Measurements from ENCODE around the gene C1orf198.

The C1orf198 gene

GRCh38 chr1:230867903-230868735, at the start of gene C1orf198:
Gene C1orf198, minus strand, starts transcription at chr1:230868521. Its CDS starts 9 bp downstream, at chr1:230868512.
- DNase-seq (ENCODE audit: low read depth in 2 of 2): peak; percentile 30 to 68

GRCh38 chr1:230917284-230918135, 49.2 kb upstream of the C1orf198 start:
- DNase-seq (ENCODE audit: low read depth in 2 of 2): peak; percentile 32 to 64

DNA sequence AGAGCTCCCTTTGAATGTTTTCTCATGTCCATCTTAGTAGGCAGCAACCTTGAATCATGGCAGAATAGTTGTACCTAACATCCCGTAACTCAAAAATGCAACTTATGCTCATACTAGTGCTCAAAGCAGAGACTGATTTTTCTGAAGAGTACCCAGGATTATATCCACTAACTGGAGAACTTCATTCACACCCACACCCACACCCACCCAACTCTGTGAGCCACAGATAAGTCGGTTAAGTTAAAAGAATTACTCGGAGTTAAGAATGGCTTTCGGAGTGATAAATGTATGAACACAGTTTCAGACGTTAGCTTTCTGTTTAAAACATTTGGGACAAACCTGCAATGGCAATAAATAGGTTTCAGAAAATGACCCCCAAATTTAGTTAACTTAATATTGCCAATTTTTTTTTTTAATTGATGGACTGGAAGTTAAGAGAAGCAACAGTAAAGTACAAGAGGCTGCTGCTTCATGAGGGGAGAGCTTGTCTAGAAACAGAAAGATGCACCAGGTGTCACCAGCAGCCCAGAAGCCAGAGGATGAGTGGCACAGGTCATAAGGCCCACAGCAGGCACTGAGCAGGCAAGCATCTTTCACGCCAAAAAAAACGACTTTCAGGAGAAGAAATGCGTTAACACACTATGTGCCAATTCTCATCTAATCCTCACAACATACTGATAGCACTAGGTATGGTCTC, 48.4 kb upstream of the C1orf198 start:
- DNase-seq (ENCODE audit: low read depth in 2 of 2): no peak

- DNase-seq (ENCODE audit: low read depth in 2 of 2): no peak
Measured at GRCh38 chr1:230915078-230915477, 46.8 kb upstream of the C1orf198 start.

GRCh38 chr1:230913496-230913895, 45.2 kb upstream of the C1orf198 start:
- no peak for DNase-seq (ENCODE audit: low read depth in 2 of 2)

DNA sequence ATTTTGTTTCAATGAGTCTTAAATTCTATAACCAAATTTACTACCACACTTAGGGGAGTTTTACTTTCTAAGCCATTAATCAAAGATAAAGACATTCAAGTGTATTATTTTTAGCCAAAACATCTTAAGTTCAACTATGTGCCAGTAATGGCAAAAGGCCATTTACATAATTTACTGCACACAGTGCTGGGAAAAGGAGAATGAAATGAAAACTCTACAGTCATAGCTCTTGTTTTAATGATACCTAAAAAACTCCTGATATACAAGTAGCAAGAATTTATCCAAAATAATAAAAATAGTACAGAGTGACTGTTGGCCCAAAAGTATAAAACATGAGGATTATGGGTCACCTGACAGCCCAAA, 42.4 kb upstream of the C1orf198 start:
- DNase-seq (ENCODE audit: low read depth in 2 of 2): no peak

- no peak for DNase-seq (ENCODE audit: low read depth in 2 of 2)
Measured at GRCh38 chr1:230909974-230910754, 41.8 kb upstream of the C1orf198 start.

- DNase-seq (ENCODE audit: low read depth in 2 of 2): no peak
Measured at GRCh38 chr1:230907472-230908205, 39.3 kb upstream of the C1orf198 start.

DNA sequence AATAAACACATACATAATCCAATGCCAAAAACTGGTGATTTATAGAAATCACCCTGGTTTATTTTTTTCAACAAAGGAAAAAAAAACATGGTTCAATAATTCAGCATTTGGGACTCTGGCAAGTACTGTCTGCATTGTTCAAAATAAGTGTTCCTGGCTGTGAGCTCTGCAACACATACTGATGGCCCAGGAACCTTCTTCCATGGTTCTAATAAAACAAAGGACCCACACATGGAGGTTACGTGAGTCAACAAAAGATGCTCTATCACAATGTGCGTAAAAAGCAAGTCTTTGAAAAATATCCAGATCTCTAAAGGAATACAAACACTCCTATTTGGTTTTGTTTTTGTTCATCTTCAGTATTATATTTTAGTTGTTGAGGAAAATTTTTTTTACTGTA, 37.9 kb upstream of the C1orf198 start:
- no peak for DNase-seq (ENCODE audit: low read depth in 2 of 2)

DNA sequence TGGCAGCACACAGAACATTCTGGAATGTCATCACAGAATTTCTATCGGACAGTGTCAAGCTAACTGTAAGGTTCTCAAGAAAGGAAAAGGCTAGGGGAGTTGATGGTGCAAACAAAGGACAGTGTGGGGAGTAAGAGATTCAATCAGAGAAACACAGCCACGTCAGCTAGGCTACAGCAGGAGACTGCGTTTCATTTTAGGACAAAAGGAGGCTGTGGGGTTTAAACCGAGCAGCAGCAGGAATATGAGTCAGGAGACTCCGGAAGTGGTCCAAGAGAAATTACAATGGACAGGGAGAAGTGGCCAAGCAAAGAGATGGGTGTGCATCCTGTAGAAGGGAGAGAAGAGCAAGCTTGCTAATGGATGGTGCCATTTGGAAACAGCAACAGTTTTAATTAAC, 37.4 kb upstream of the C1orf198 start:
- no peak for DNase-seq (ENCODE audit: low read depth in 2 of 2)

GRCh38 chr1:230902349-230902923, 34.1 kb upstream of the C1orf198 start:
- DNase-seq (ENCODE audit: low read depth in 2 of 2): no peak

- no peak for DNase-seq (ENCODE audit: low read depth in 2 of 2)
Measured at GRCh38 chr1:230901671-230902070, 33.4 kb upstream of the C1orf198 start.

DNA sequence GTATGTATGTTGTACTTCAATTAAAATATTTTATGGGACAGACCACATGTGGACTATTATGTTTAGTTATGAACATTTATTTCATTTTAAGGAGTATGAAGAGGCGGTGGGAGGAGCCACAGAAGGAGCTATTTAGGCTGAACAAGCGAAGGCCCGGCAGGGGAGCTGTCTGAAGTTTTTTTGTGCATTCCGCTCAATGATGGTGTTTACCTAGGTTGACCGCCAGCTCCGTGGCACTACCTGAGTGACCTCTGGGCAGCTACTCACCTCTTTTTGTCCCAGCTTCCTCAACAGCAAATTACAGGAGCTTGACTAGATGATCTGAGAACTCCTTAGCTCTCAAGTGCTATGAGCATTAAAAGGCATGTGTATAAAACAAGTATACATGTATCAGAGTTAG, 32.7 kb upstream of the C1orf198 start:
- no peak for DNase-seq (ENCODE audit: low read depth in 2 of 2)

- no peak for DNase-seq (ENCODE audit: low read depth in 2 of 2)
Measured at GRCh38 chr1:230899841-230900251, 31.5 kb upstream of the C1orf198 start.

DNA sequence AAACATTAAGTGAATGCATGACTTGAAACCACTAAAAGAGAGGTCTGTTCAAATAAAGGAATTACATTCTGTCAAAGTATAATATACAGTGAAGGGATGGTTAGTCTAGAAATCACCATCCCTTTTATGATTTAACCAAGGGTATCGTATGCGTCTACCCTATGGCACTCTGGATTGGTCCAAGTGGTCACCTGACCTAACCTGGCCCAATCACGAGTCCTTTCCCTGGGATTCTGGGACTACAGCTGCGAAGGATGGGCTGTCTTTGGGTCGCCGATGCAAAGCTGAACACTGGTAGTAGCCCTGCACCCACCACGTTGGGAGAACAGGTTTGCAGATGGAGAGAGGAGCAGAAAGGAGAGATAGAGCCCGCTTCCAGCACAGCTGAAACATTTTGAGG, 30.4 kb upstream of the C1orf198 start:
- no peak for DNase-seq (ENCODE audit: low read depth in 2 of 2)

DNA sequence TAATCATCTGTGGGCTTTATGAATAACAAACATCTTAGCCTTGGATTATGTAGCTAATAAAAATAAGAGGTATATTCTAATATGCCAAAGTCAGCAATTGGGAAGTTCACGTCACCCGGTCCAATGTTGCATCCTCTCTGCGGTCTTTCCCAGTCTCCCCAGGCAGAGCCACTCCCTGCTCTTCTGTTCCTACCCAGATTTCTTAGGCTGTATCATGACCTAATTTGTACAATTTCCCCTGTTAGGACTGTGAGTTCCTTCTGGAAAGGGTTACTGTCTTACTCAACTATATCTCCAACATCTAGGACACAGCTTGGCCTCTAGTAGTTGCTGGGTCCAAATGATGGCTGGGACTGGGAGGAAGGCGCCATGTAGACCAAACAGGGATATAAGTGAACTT, 29.8 kb upstream of the C1orf198 start:
- no peak for DNase-seq (ENCODE audit: low read depth in 2 of 2)

- DNase-seq (ENCODE audit: low read depth in 2 of 2): no peak
Measured at GRCh38 chr1:230896779-230897178, 28.5 kb upstream of the C1orf198 start.

- no peak for DNase-seq (ENCODE audit: low read depth in 2 of 2)
Measured at GRCh38 chr1:230895452-230895851, 27.1 kb upstream of the C1orf198 start.

DNA sequence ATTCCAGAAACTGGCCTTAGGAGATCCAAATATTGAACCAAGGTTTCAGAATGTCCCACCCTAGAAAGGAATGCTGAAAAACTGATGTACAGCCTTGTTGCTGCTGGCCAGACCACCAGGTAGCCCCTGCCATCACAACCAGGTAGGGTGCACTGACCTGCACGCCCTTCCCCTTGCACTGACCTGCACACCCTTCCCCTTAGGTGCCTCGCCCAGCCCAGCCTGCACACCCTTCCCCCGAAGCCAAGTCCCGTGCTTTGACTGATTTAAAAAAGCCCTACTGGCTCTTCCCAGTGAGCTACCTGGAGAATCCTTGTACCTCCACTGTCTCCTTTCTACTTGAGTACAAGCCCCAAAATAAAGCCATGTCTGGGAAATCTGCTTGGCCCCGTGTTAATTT, 26.3 kb upstream of the C1orf198 start:
- no peak for DNase-seq (ENCODE audit: low read depth in 2 of 2)

- DNase-seq (ENCODE audit: low read depth in 2 of 2): no peak
Measured at GRCh38 chr1:230894032-230894431, 25.7 kb upstream of the C1orf198 start.
